NT2/D1 (cell line): ENCODE measurements around the gene MMP15.

ENCODE experiments used
- SUZ12 ChIP-seq: IDR thresholded peaks from 2 replicates; pipeline ENCODE4 v1.6.1; 2011; ENCODE audit not compliant: insufficient read length, insufficient read depth; ENCODE audit errors: extremely low read depth
- YY1 ChIP-seq: IDR thresholded peaks from 2 replicates; pipeline ENCODE4 v1.6.1; 2011; ENCODE audit not compliant: insufficient read length, insufficient read depth
- ZNF274 ChIP-seq: IDR thresholded peaks from 2 replicates; pipeline ENCODE4 v1.6.1; 2011; ENCODE audit warnings: mild to moderate bottlenecking, low read depth, low read length

DNA sequence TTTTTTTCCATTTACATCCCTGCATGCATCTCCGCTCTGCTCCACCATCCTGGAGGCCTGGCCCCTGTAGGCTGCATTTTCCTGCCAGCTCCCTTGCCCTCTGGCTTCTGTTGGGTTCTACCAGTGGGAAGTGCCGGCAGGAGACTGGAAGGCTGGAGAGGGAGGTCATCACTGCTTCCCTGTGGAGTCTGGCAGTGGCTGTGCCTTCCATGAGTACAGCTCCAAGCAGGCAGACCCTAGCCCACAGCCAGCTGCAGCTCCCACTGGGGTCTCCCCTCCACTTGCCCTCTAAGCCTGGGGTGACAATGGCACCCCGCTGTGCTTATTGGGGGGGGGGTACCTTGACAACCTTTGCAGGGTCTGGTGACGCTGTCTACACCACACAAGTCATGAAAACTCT lies 37.3 kb downstream of the MMP15 start:
- no peak for TF ChIP-seq YY1
- no peak for TF ChIP-seq SUZ12
- TF ChIP-seq ZNF274 = no peak
